GM12892 (cell line): ENCODE measurements around the gene RPSA.

ENCODE experiments used
- POLR2A ChIP-seq: IDR thresholded peaks from 2 replicates; pipeline ENCODE4 v1.6.1; 2011; ENCODE audit warnings: low read depth, low read length, control low read depth
- POLR2AphosphoS5 ChIP-seq: IDR thresholded peaks from 2 replicates; pipeline ENCODE4 v1.6.1; 2011; ENCODE audit warnings: low read depth, low read length, control low read depth

DNA sequence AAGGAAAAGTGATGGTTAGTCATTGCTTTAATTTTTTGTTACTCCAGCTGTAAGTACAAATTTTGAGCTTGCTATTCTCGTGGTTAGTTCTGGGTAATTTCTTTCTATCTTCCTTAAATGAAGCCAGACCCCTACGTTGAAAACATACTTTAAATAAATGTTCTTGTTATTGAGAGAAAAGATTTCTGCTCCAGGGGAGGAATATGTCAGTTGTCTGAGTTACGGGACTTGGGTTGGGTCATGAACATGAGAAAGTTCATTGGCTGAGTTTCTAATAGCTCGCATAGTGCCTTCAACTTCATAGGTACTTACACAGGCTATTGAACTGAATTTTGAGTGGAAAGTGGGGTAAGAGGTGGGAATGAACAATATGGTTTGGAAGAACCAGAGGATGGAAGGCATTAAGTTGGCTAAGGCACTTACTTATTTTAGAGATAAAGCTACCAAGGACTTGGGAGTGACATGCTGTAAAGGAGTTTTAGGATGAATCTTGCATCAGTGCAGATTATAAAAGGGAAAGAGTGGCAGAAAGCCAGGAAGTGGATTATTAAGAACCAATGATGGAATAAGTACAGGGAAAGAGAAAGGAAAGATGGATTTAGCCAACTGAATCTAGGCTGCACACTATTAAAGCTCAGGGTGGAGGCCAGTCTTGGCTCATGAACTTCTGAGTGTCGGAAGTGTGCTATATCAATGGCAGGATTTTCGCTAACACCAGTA, 1.4 kb downstream of the RPSA start:
- peak; percentile 30; the same call in 1 of the 2 replicates for TF ChIP-seq POLR2A
- peak; percentile 45; the same call in 1 of the 2 replicates for TF ChIP-seq POLR2AphosphoS5
